Natural killer cell treated with Interleukin-12 subunit alpha and Interleukin-12 subunit beta and Interleukin-15 and Interleukin-18, amount 100 ng/mL, for 72 hours (primary cell): ENCODE measurements around the gene PLPPR2. TPM values are rescaled to one million over a fixed set of nuclear protein-coding genes. Genes with fewer than 3 reads are reported as not detected.

Experiments
- ATAC-seq, 2 donors: fragments of 150-1000 bp; cut with Tn5 transposase in 1 of 2; sonication (Bioruptor Pico), chemical (Tn5 transposase) in 1 of 2; 2 replicates each; pipeline ENCODE4 v1.10.0; 2021
- DNase-seq: peaks from one replicate; pipeline ENCODE4 v3.0.0; 2022; ENCODE audit warnings: low spot score
- H3K27ac Mint-ChIP-seq, 2 donors: 1 replicate in 1 of 2; 2 replicates in 1 of 2; pipeline ENCODE4 v1.8.0; 2022; ENCODE audit warnings: mixed read lengths in 2 of 2, mild to moderate bottlenecking in 1 of 2, moderate library complexity in 1 of 2
- H3K27me3 Mint-ChIP-seq, 2 donors: 1 replicate in 1 of 2; 2 replicates in 1 of 2; pipeline ENCODE4 v1.8.0; 2022; ENCODE audit warnings: mixed read lengths in 2 of 2
- H3K36me3 Mint-ChIP-seq: one replicate; pipeline ENCODE4 v1.8.0; 2022; ENCODE audit warnings: mixed read lengths
- H3K4me1 Mint-ChIP-seq, 2 donors: 1 replicate in 1 of 2; 2 replicates in 1 of 2; pipeline ENCODE4 v1.8.0; 2022; ENCODE audit warnings: low read depth in 2 of 2, mixed read lengths in 2 of 2, mild to moderate bottlenecking in 1 of 2
- H3K4me3 Mint-ChIP-seq: one replicate; pipeline ENCODE4 v1.8.0; 2022; ENCODE audit warnings: mixed read lengths
- H3K9me3 Mint-ChIP-seq: 2 replicates; pipeline ENCODE4 v1.8.0; 2022; ENCODE audit warnings: mixed read lengths
- total RNA-seq, 2 donors: library from RNA; stranded (reverse); gene quantifications; one replicate each; pipeline ENCODE4 v1.2.3, GENCODE V29; 2022

PLPPR2 gene
- total RNA-seq, 2 donors from 2014 or later, result 9.4 to 11.3 TPM

- no peaks in the 10 kb centered on the region for H3K4me1 Mint-ChIP-seq
Observed at GRCh38 chr19:11408591-11408990, 53.4 kb downstream of the PLPPR2 start.

DNA sequence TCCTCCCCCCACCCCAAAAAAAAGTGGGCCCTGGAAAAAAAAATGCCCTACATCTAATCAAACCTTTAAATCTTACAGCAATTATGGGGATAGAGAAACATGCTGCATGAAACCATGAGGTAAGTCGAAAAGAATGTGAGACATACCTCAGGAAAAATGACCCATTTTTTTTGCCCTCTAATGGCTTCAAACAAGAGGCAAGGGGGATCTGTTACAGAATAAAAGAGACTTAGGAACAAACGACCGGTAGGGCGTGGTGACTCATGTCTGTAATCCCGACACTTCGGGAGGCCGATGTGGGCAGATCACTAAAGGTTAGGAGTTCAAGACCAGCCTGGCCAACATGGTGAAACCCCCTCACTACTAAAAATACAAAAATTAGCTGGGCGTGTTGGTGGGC, 55.5 kb downstream of the PLPPR2 start:
- DNase-seq, result peak; percentile 8
- Mint-ChIP-seq H3K4me1 (no peaks in the 10 kb centered on the region), H3K27me3 (peaks cover 0 to 7% of the 10 kb centered on the region in 2 donors), H3K36me3 (no peaks in the 10 kb centered on the region), H3K9me3 (no peaks in the 10 kb centered on the region), H3K4me3 (no peak overlapping the region), H3K27ac (no peak overlapping the region)
- no peak for ATAC-seq

More at GRCh38 chr19:11408591-11408990, 53.4 kb downstream of the PLPPR2 start:
- Mint-ChIP-seq H3K36me3 (no peaks in the 10 kb centered on the region), H3K9me3 (no peaks in the 10 kb centered on the region), H3K27me3 (peaks cover 0 to 7% of the 10 kb centered on the region in 2 donors), H3K4me3 (no peak overlapping the region), H3K27ac (no peak overlapping the region)
- DNase-seq (peak; percentile 29), ATAC-seq (no peak)

- Mint-ChIP-seq H3K27me3 (peaks cover 17 to 21% of the 10 kb centered on the region in 2 donors), H3K4me1 (no peaks in the 10 kb centered on the region), H3K36me3 (no peaks in the 10 kb centered on the region), H3K4me3 (no peak overlapping the region), H3K9me3 (no peaks in the 10 kb centered on the region), H3K27ac (no peak overlapping the region)
- ATAC-seq (no peak), DNase-seq (no peak)
Observed at GRCh38 chr19:11414544-11414943, 59.3 kb downstream of the PLPPR2 start.

Other genes starting within 250 kb of the PLPPR2 start
- gene SPC24, start 199.7 kb upstream of the PLPPR2 start, total RNA-seq, result 10 to 100 TPM; 26.6 to 48.3 TPM
- 1 to 10 TPM; 3.9 to 5.2 TPM for gene KANK2, start 157.9 kb upstream of the PLPPR2 start, total RNA-seq
- not detected for gene ANGPTL8, start 115.8 kb upstream of the PLPPR2 start, total RNA-seq
- gene DOCK6, start 92.9 kb upstream of the PLPPR2 start, total RNA-seq, result 1 to 10 TPM; 1.7 to 2.6 TPM
- gene TSPAN16, start 59.3 kb upstream of the PLPPR2 start, total RNA-seq, result not detected
- 10 to 100 TPM; 17.5 to 33.4 TPM for gene RAB3D, start 15.8 kb upstream of the PLPPR2 start, total RNA-seq
- 10 to 100 TPM; 35.8 to 54.3 TPM for gene TMEM205, start 9.2 kb upstream of the PLPPR2 start, total RNA-seq
- gene CCDC159, start 8.9 kb upstream of the PLPPR2 start, total RNA-seq, result 10 to 100 TPM; 26.5 to 37.8 TPM
- 1 to 10 TPM; 1.6 to 3.0 TPM for gene SWSAP1, start 19.2 kb downstream of the PLPPR2 start, total RNA-seq
- 1 to 10 TPM; 3.0 to 5.1 TPM for gene EPOR, start 28.9 kb downstream of the PLPPR2 start, total RNA-seq
- gene RGL3, start 63.9 kb downstream of the PLPPR2 start, total RNA-seq, result not detected
- gene ODAD3, start 79.7 kb downstream of the PLPPR2 start, total RNA-seq, result not detected
- gene PRKCSH, start 80.2 kb downstream of the PLPPR2 start, total RNA-seq, result 100 to 1,000 TPM; 303 to 321 TPM
- under 1 TPM in 1 of 2 donors, not detected in 1; 0.40 TPM for gene ELAVL3, start 125.6 kb downstream of the PLPPR2 start, total RNA-seq
- gene ZNF653, start 150.4 kb downstream of the PLPPR2 start, total RNA-seq, result 10 to 100 TPM; 23.7 to 23.8 TPM
- gene ECSIT, start 173.7 kb downstream of the PLPPR2 start, total RNA-seq, result 10 to 100 TPM; 27.0 to 37.3 TPM
- not detected for gene CNN1, start 183.4 kb downstream of the PLPPR2 start, total RNA-seq
- 10 to 100 TPM; 58.3 to 95.1 TPM for gene ELOF1, start 203.8 kb downstream of the PLPPR2 start, total RNA-seq
- gene ACP5, start 222.2 kb downstream of the PLPPR2 start, total RNA-seq, result 1 to 10 TPM; 3.0 to 3.5 TPM
- gene ZNF627, start 242.1 kb downstream of the PLPPR2 start, total RNA-seq, result 1 to 10 TPM; 5.1 to 6.8 TPM